PC-3 (cell line): ENCODE results near the gene PRSS23. TPM values are rescaled to one million over a fixed set of nuclear protein-coding genes. Genes with fewer than 3 reads are reported as not detected.

Experiments
- ATAC-seq: fragments of 200-7000 bp; cut with Tn5 transposase; 2 replicates; pipeline ENCODE4 v1.9.1; 2020; ENCODE audit warnings: mild to moderate bottlenecking, moderate library complexity
- BruUV-seq: library from RNA; stranded (reverse); fragments of 400-500 nt; replicated peaks from 2 replicates; lab custom pipeline; 2021; lab: Mats Ljungman, UMichigan
- CTCF ChIA-PET: fragments of 300-600 bp; sonication (Branson Sonifier 250); formaldehyde crosslinking; loops from one replicate; lab custom pipeline; 2022; ENCODE audit warnings: antibody characterized with exemption; lab: Charles Lee
- POLR2A ChIA-PET: fragments of 300-600 bp; sonication (Branson Sonifier 250); formaldehyde crosslinking; loops from one replicate; lab custom pipeline; 2022; ENCODE audit warnings: antibody characterized with exemption; ENCODE audit not compliant: unreplicated experiment; lab: Charles Lee
- DNase-seq: peaks from one replicate; pipeline ENCODE4 v3.0.0-alpha.2; 2015
- H2AFZ ChIP-seq: fragments of 300-600 bp; sonication (generic); 2 replicates; pipeline ENCODE4 v1.6.0; 2016; ENCODE audit warnings: antibody characterized with exemption, low read length
- H3F3A ChIP-seq: fragments of 300-600 bp; sonication (generic); one replicate; pipeline ENCODE4 v1.6.0; 2017; ENCODE audit warnings: antibody characterized with exemption, low read length, control low read depth, mild to moderate bottlenecking; ENCODE audit not compliant: unreplicated experiment
- H3K27ac ChIP-seq: fragments of 300-600 bp; sonication (generic); 2 replicates; pipeline ENCODE4 v1.5.1; 2016; ENCODE audit warnings: mild to moderate bottlenecking, low read length
- H3K27me3 ChIP-seq: fragments of 300-600 bp; sonication (generic); 2 replicates; pipeline ENCODE4 v1.6.1; 2016; ENCODE audit warnings: low read length, mixed read lengths
- H3K36me3 ChIP-seq: fragments of 300-600 bp; sonication (generic); 2 replicates; pipeline ENCODE4 v1.6.1; 2016; ENCODE audit warnings: low read depth, mixed run types, low read length, mixed read lengths
- H3K4me1 ChIP-seq: fragments of 300-600 bp; sonication (generic); 2 replicates; pipeline ENCODE4 v1.5.1; 2016; ENCODE audit warnings: low read length; ENCODE audit not compliant: insufficient read depth
- H3K4me2 ChIP-seq: fragments of 300-600 bp; sonication (generic); 2 replicates; pipeline ENCODE4 v1.6.0; 2016; ENCODE audit warnings: low read length
- H3K4me3 ChIP-seq: fragments of 300-600 bp; sonication (generic); 2 replicates; pipeline ENCODE4 v1.5.1; 2016; ENCODE audit warnings: mild to moderate bottlenecking, low read length, mixed read lengths
- H3K79me2 ChIP-seq: fragments of 300-600 bp; sonication (generic); 2 replicates; pipeline ENCODE4 v1.6.1; 2017; ENCODE audit warnings: low read length, mixed read lengths
- H3K9ac ChIP-seq: fragments of 300-600 bp; sonication (generic); 2 replicates; pipeline ENCODE4 v1.6.0; 2016; ENCODE audit warnings: mild to moderate bottlenecking, low read length
- H3K9me2 ChIP-seq: fragments of 300-600 bp; sonication (generic); replicated peaks from 2 replicates; pipeline ENCODE4 v1.6.1; 2016; ENCODE audit warnings: mixed run types, low read length, mixed read lengths
- H3K9me3 ChIP-seq: fragments of 300-600 bp; sonication (generic); 2 replicates; pipeline ENCODE4 v1.6.1; 2016; ENCODE audit warnings: low read length, mixed read lengths
- H4K20me1 ChIP-seq: fragments of 300-600 bp; sonication (generic); 2 replicates; pipeline ENCODE4 v1.6.1; 2016; ENCODE audit warnings: low read length, mixed read lengths
- EZH2 ChIP-seq: fragments of 300-600 bp; sonication (generic); IDR thresholded peaks from one replicate; pipeline ENCODE4 v1.6.1; 2017; ENCODE audit warnings: antibody characterized with exemption, mild to moderate bottlenecking, low read length; ENCODE audit not compliant: unreplicated experiment
- EZH2phosphoT487 ChIP-seq: fragments of 300-600 bp; sonication (generic); IDR thresholded peaks from 2 replicates; pipeline ENCODE4 v1.6.1; 2018; ENCODE audit warnings: mild to moderate bottlenecking, antibody characterized with exemption, low read length, borderline replicate concordance
- intact Hi-C: fragments of 100-400 bp; cut with micrococcal nuclease; formaldehyde crosslinking; loops from 2 replicates; pipeline ENCODE4 v1.9.0; 2023
- total RNA-seq: library from RNA; depleted of rRNA; stranded (reverse); fragments of >200 nt; gene quantifications from 2 replicates; pipeline ENCODE4 v1.2.3, GENCODE V29; 2014
- TF ChIP-seq, protein P1 (sequence below): fragments of 300-600 bp; sonication (generic); conservative IDR thresholded peaks from 2 replicates; pipeline ENCODE4 v1.5.1; 2017; ENCODE audit warnings: antibody characterized with exemption, low read depth, mild to moderate bottlenecking, low read length

PRSS23 gene
- total RNA-seq, 1 experiment from 2014 or later, result 43.2 TPM

DNA sequence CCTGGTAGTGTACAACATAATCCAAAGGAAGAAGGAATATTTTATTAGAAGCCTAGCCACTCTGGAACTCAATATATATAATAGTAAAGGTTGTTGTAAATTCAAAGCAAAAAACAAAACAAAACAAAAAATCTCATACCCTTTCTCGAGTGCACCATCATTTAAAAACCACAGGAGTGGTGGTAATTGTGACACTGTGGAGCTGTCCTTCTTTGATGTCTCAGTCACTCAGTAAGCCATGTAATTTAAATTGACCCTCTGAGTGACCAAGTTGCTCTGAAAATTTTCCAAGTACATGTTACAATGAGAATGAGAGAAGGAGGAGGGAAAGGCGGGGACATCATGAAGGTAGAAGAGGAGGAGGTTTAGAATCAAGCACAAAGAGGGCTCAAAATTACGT lies 6.6 kb downstream of the PRSS23 start:
- no peak overlapping the region for H3K4me3 ChIP-seq
- H3K9ac ChIP-seq, result no peak overlapping the region
- H3K36me3 ChIP-seq, result peaks cover 12% of the 10 kb centered on the region; the same call in 1 of the 2 replicates
- DNase-seq (no peak), ATAC-seq (no peak)
- H3K4me2 ChIP-seq, result no peak overlapping the region
- no peak overlapping the region for H3K27ac ChIP-seq
- TF ChIP-seq, protein P1, sequence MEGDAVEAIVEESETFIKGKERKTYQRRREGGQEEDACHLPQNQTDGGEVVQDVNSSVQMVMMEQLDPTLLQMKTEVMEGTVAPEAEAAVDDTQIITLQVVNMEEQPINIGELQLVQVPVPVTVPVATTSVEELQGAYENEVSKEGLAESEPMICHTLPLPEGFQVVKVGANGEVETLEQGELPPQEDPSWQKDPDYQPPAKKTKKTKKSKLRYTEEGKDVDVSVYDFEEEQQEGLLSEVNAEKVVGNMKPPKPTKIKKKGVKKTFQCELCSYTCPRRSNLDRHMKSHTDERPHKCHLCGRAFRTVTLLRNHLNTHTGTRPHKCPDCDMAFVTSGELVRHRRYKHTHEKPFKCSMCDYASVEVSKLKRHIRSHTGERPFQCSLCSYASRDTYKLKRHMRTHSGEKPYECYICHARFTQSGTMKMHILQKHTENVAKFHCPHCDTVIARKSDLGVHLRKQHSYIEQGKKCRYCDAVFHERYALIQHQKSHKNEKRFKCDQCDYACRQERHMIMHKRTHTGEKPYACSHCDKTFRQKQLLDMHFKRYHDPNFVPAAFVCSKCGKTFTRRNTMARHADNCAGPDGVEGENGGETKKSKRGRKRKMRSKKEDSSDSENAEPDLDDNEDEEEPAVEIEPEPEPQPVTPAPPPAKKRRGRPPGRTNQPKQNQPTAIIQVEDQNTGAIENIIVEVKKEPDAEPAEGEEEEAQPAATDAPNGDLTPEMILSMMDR, result no peak
- TF ChIP-seq EZH2, result no peak
- TF ChIP-seq EZH2phosphoT487, result no peak
- POLR2A ChIA-PET, result no interaction called here
- no peaks in the 10 kb centered on the region for H3K27me3 ChIP-seq
- CTCF ChIA-PET, result no interaction called here
- no peak overlapping the region for H2AFZ ChIP-seq
- H3F3A ChIP-seq, result no peaks in the 10 kb centered on the region
- peaks cover 85% of the 10 kb centered on the region for H3K79me2 ChIP-seq
- H3K4me1 ChIP-seq, result peaks cover 42% of the 10 kb centered on the region
- intact Hi-C loops, result no loop called here
- H3K9me2 ChIP-seq, result no peaks in the 10 kb centered on the region
- no peaks in the 10 kb centered on the region for H3K9me3 ChIP-seq
- no peaks in the 10 kb centered on the region for H4K20me1 ChIP-seq
- BruUV-seq, result no TSS peak

DNA sequence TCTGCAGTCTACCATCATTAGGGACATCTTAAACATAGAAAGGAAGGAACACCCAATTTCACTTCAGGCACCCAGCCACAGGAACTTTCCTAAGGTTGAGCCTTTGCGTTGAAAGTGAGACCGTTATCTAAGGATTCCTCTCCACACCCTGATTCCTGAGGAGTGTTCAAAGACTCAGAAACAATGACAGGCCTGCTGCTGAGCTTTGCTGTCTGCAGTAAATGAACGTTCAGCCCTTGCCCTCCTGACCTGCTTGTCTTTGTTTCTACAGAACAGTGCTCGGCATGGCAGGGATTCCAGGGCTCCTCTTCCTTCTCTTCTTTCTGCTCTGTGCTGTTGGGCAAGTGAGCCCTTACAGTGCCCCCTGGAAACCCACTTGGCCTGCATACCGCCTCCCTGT lies 7.0 kb downstream of the PRSS23 start:
- no peak overlapping the region for H3K9ac ChIP-seq
- no peak for DNase-seq
- CTCF ChIA-PET, result no interaction called here

DNA sequence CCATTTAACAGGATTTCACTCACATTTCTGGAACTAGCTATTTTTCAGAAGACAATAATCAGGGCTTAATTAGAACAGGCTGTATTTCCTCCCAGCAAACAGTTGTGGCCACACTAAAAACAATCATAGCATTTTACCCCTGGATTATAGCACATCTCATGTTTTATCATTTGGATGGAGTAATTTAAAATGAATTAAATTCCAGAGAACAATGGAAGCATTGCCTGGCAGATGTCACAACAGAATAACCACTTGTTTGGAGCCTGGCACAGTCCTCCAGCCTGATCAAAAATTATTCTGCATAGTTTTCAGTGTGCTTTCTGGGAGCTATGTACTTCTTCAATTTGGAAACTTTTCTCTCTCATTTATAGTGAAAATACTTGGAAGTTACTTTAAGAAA lies 9.2 kb downstream of the PRSS23 start:
- intact Hi-C loops, result no loop called here
- Histone ChIP-seq H3K27me3 (no peaks in the 10 kb centered on the region), H3K36me3 (peaks cover 12% of the 10 kb centered on the region; the same call in 1 of the 2 replicates), H2AFZ (no peak overlapping the region), H3K27ac (no peak overlapping the region), H3K4me1 (peaks cover 32% of the 10 kb centered on the region), H3K4me2 (no peak overlapping the region), H3K79me2 (peaks cover 59% of the 10 kb centered on the region), H3K9me2 (no peaks in the 10 kb centered on the region), H3K4me3 (no peak overlapping the region), H3K9me3 (no peaks in the 10 kb centered on the region), H4K20me1 (no peaks in the 10 kb centered on the region), H3K9ac (no peak overlapping the region), H3F3A (no peaks in the 10 kb centered on the region)
- POLR2A ChIA-PET, result interaction anchor here (0.5 kb wide), 1 partner anchor 61 kb away, joined by 3 read pairs; no protein-coding TSS in a partner anchor
- no TSS peak for BruUV-seq
- CTCF ChIA-PET, result no interaction called here
- ATAC-seq (no peak), DNase-seq (no peak)
- TF ChIP-seq, protein P1, result no peak
- TF ChIP-seq EZH2phosphoT487, result no peak
- no peak for TF ChIP-seq EZH2

More for the DNA sequence above, 7.0 kb downstream of the PRSS23 start:
- H3K27ac ChIP-seq, result no peak overlapping the region
- no TSS peak for BruUV-seq
- no peak for ATAC-seq
- H2AFZ ChIP-seq, result no peak overlapping the region
- no peaks in the 10 kb centered on the region for H3K9me3 ChIP-seq
- H3F3A ChIP-seq, result no peaks in the 10 kb centered on the region
- POLR2A ChIA-PET, result no interaction called here
- TF ChIP-seq EZH2 (no peak), EZH2phosphoT487 (no peak)
- TF ChIP-seq, protein P1, result no peak
- intact Hi-C loops, result no loop called here
- peaks cover 12% of the 10 kb centered on the region; the same call in 1 of the 2 replicates for H3K36me3 ChIP-seq
- no peak overlapping the region for H3K4me3 ChIP-seq
- peaks cover 81% of the 10 kb centered on the region for H3K79me2 ChIP-seq
- no peaks in the 10 kb centered on the region for H3K27me3 ChIP-seq
- H3K9me2 ChIP-seq, result no peaks in the 10 kb centered on the region
- no peaks in the 10 kb centered on the region for H4K20me1 ChIP-seq
- H3K4me1 ChIP-seq, result peaks cover 42% of the 10 kb centered on the region
- no peak overlapping the region for H3K4me2 ChIP-seq
